DMS 273 (cell line): ENCODE results near the gene FGF22.
A peak's percentile ranks its signal among the peaks of the same experiment; 100 is the strongest.
"Not testable (repeated sequence)": the region's sequence is repeated elsewhere in the genome, so short reads cannot be mapped to it uniquely, and the experiment has no call there.

Experiments used
- DNase-seq: peaks from one replicate; lab custom pipeline; 2025; ENCODE audit not compliant: unreplicated experiment; lab: John Stamatoyannopoulos, UW

Gene FGF22

GRCh38 chr19:658059-658839, 18.6 kb downstream of the FGF22 start:
- DNase-seq = no peak

GRCh38 chr19:658916-659839, 19.5 kb downstream of the FGF22 start:
- DNase-seq = no peak

- DNase-seq = no peak
Measured at GRCh38 chr19:660793-661426, 21.2 kb downstream of the FGF22 start.

- peak; percentile 45 for DNase-seq
Measured at GRCh38 chr19:661427-662196, 21.9 kb downstream of the FGF22 start.

- peak; percentile 74 for DNase-seq
Measured at GRCh38 chr19:662207-662961, 22.7 kb downstream of the FGF22 start.

- peak; percentile 98 for DNase-seq
Measured at GRCh38 chr19:662962-663681, 23.4 kb downstream of the FGF22 start, which contains the start of gene RNF126. Gene RNF126 (minus strand): TSS chr19:663214. CDS start chr19:663121, 93 bp downstream.

GRCh38 chr19:663682-664117, 24.0 kb downstream of the FGF22 start:
- no peak for DNase-seq

GRCh38 chr19:664913-665443, 25.3 kb downstream of the FGF22 start:
- peak; percentile 95 for DNase-seq

- not testable (repeated sequence) for DNase-seq
Measured at GRCh38 chr19:666985-667573, 27.4 kb downstream of the FGF22 start.

- DNase-seq = not testable (repeated sequence)
Measured at GRCh38 chr19:668675-669434, 29.2 kb downstream of the FGF22 start.

GRCh38 chr19:670609-671075, 31.0 kb downstream of the FGF22 start:
- peak; percentile 48 for DNase-seq

- no peak for DNase-seq
Measured at GRCh38 chr19:674282-675151, 34.8 kb downstream of the FGF22 start.

- DNase-seq = no peak
Measured at GRCh38 chr19:676007-676338, 36.3 kb downstream of the FGF22 start.

GRCh38 chr19:676339-677105, 36.8 kb downstream of the FGF22 start, which contains the start of gene FSTL3:
Gene FSTL3 (plus strand): TSS chr19:676392. CDS start chr19:676424, 32 bp downstream.
- no peak for DNase-seq

GRCh38 chr19:677201-677600, 37.5 kb downstream of the FGF22 start:
- DNase-seq = peak; percentile 66
